Stimulated activated CD8-positive, alpha-beta memory T cell treated with anti-CD3 and anti-CD28 coated beads, Interleukin-4, amount 100 ng/mL, for 1 hour (primary cell): Measurements from ENCODE around the gene ITPRIPL2.

ENCODE experiments used
- DNase-seq, 2 donors: peaks; one replicate each; pipeline ENCODE4 v3.0.0-alpha.2; 2020; ENCODE audit warnings: low read depth in 2 of 2, low spot score in 1 of 2

Gene ITPRIPL2

DNA sequence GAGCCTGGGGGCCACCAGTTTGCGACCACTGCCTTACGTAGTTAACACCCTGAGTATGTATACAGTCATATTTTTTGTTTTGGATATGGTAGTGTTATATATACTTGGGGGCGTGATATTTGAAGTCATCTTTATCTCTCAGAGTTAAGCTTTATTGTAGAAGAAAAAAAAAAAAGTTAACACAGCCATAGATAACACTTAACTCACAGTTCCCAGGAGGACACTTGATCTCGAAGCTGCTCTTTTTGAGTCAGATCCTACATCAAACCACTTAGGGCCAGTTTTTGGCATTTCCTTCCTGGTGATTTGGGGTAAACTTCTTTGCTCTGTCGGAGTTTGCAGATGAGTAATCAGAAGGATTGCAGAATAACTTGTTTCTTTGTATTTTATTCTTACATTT is 5.8 kb downstream of the ITPRIPL2 start:
- no peak for DNase-seq

DNA sequence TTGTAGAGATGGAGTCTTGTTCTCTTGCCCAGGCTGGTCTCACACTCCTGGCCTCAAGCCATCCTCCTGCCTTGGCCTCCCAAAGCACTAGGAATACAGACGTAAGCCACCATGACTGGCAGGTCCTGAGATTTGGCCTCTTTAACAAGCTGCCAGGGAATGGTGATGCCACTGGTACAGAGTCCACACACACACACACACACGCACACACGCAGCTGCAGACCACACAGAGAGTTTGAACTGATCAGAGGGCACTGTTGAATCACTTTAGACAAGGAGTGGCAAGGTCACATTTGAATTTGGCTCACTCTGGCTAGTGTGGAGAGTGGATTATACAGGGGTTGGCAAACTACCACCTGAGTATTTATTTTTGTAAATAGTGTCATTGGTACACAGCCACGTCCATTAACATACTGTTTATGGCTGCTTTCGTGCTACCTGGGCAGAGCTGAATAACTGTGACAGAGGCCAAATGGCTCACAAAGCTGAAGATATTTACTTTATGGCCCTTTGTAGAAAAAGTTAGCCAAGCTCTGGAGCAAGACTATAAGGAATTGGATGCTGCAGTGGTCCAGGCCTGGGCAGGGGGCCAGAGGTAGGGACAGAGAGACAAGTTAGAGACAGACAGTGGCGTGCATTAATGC is 9.9 kb downstream of the ITPRIPL2 start:
- DNase-seq: no peak

GRCh38 chr16:19126300-19126699 is 12.5 kb downstream of the ITPRIPL2 start:
- no peak for DNase-seq

DNA sequence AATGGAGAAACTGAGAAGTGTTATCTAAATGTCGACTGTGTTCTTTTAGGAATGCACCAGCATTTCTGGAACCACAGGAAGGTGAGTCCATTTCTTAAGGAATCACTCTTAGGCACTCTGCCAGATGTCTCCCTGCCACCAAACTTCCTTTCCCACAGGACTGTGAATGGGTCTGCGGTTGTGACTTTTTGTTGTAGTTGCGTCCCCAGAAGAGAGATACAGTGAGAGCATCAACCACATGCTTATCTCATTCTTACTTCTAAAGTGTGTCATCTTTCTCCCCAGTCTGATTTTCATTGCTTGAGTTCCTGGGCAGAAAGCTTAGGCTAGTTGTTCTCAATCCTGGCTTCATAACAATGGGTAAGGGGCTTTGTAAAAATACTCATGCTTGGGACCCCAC is 13.4 kb downstream of the ITPRIPL2 start:
- DNase-seq: no peak

GRCh38 chr16:19127674-19128131 is 13.9 kb downstream of the ITPRIPL2 start:
- DNase-seq: no peak

DNA sequence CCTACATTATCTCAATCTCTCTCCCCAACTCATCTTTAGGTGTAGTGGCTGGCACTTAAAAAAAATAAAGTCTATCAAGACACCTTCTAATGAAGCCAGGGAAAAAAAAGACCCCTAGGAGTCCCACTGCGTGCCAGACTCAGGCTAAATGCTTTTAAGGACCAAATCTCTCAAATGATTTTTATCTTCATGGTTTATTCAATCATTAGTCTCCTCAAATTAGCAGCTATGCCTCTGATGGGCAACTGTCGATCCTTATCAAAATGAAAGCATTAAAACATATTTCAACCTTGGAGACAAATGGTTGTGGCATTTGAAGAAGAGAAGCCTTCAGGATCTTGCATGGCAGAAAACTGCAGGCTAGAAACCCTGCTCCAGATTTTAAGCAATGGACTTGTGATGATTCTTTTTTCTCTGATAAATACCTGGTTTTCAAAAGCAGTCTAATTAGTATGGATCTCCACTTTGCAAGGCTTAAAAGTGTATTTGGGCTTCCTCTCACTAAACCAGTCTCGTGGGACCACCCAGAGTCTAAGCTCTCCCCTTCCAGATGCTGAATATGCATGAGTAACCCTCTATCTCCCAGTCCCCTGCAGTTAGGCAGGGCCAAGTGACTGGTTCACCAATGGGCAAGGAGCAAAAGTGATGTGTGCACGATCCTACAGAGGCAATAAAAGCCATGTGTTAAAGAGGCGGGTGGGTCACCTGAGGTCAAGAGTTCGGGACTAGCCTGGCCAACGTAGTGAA is 14.9 kb downstream of the ITPRIPL2 start:
- no peak for DNase-seq

DNA sequence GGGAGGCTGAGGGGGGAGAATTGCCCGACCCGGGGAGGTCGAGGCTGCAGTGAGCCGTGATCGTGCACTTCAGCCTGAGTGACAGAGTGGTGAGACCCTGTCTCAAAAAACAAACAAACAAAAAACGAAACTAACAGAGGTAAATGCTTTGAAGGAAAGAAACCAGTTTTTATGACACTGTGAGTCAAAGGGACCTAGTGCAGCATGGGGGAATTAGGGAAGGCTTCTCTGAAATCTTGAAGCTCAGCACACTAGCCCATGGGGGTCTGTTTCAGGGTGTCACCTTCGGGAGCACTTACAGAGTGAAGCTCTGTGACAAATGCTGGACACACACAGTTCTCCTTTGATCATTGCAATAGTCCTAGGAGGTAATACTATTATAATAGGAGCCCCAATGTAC is 16.6 kb downstream of the ITPRIPL2 start:
- no peak for DNase-seq

- no peak for DNase-seq
Measured at GRCh38 chr16:19130852-19131824, 17.4 kb downstream of the ITPRIPL2 start.

DNA sequence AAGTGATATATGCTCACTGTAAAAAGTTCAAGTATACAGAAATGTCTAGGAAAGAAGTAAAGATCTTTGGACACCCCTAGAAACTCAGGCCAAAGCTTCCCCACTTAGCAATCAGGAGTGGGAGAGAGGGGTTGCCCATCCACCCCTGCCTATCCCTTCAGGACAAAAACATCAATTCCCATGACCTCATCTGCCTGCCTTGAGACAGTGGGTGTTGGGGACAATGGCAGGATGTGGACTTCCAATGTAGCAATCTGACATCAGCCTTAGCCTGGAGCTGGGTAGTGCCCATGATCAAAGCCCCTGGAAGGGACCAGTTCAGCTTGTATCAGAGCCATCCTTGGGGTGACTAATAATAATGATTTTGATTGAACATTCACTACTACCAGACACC is 18.1 kb downstream of the ITPRIPL2 start:
- no peak for DNase-seq

GRCh38 chr16:19132255-19132654 is 18.5 kb downstream of the ITPRIPL2 start:
- no peak for DNase-seq

GRCh38 chr16:19132898-19133297 is 19.1 kb downstream of the ITPRIPL2 start:
- no peak for DNase-seq

- no peak for DNase-seq
Measured at GRCh38 chr16:19133600-19133999, 19.8 kb downstream of the ITPRIPL2 start.

- DNase-seq: no peak
Measured at GRCh38 chr16:19135201-19135842, 21.6 kb downstream of the ITPRIPL2 start.

DNA sequence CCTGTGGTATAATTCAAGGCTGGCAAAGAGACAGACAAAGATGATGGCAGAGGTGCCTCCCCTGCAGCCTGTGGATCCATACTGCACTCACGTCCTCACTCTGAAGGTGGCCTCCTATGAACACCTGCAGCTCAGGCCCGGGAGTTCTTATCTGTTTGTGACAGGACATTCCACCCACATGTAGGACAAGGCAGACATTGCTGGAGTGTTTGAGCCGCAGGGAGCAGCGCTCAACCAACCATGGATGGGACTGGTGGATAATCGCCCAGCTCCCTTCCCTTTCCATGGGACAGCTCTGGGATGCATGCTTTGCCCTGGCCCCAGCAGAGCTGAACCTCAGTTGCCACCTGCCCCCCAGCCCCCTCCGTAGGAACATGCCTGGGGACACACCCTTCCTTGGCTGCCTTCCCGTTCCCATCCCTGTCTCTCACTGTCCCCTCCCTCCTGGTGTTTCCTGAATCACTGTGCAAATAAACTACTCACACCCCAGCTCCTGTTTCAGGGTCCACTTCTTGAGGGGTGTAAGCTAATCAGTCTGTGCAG is 22.2 kb downstream of the ITPRIPL2 start:
- DNase-seq: no peak

DNA sequence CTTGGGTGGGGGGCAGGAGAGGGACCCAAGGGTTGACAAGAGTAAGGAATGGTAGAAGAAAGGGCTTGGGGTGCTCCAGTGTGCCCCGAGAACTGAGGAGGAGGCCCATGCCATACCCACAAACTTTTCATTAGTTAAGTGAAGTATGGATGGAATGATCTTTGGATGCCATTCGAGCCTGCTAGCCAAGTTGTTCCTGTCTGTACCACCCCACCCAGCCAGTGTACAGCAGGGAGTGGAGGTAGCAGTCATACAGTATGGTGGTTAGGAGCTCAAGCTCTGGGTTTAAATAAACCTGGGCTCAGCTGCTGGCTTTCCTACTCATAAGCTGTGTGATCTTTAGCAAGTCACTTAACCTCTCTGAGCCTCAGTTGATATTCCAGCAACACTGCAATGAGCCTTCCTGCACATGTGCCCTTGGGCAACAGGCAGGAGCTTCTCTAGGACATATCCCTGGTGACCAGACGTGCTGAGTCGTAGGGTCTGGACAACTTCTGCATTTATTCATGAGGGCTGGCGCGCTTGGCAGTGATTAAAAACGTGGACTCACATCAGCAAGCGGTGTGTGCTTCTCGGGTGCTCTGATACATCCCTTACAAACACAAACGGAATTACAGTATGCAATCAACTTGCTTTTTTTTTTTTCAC is 22.9 kb downstream of the ITPRIPL2 start:
- DNase-seq: no peak

DNA sequence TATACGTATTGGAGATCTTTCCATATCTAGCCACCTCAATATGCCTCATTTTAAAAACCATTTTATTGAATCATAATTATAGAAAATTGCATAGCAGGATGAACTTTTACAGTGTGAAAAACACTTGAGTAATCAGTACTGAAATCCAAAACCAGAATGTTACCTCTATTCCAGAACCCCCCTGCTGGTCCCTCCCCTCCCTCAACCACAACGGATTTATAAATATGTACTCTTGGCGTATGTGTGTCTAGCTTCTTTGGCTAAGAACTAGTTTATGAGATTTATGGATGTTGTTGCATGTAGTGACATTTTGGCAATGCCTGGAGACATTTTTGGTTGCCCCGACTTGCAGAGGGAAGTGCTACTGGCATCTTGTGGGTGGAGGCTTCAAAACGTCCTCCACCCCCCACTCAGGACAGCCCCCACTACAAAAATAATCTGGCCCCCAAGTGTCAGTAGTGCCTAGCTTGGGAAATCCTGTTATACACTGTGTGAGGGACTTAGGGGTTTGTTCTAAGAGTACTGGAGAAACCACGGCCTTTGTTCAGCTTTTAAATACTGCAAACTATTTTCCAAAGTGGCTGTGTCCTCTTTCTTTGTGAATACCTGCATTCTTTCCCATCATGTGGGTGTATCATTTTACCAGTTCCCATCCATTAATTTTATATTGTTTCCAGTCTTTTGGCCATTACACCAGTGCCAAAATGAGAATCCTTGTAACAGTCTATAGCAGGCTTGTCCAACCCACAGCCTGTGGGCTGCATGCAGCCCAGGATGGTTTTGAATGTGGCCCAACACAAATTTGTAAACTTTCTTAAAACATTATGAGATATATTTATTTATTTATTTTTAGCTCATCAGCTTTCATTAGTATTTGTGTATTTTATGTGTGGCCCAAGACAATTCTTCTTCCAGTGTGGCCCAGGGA is 23.7 kb downstream of the ITPRIPL2 start:
- no peak for DNase-seq

GRCh38 chr16:19138601-19139000 is 24.8 kb downstream of the ITPRIPL2 start:
- DNase-seq: no peak

DNA sequence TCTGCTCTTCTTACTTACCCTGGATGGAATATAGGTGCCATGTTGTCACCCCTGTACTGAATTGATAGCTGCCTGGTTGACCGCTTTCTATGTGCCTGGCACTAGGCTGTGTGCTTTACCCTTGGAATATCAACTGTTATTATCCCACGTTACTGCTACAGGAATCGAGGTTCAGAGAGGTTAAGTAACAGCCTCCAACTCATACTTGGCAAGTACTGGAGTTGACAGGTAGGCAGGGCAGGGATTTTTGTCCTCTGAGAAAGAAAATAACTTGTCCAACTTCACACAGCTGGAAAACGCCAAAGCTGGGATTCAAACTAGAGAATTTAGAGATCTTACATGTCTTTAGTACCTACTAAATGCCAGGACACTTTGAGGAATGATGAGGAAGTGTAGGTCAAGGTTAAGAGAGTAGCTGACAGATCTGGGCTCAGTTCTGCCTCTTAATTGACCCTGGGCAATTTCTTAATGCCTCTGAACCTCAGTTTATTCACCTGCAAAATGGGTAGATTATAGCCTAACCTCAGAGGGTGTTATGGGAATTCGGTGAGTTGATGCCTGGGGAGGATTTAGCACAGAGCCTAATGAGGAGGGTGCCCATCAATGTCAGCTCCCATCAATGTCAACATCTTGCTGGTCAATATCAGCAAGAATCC is 25.8 kb downstream of the ITPRIPL2 start:
- DNase-seq: no peak

- DNase-seq: no peak
Measured at GRCh38 chr16:19140396-19140795, 26.6 kb downstream of the ITPRIPL2 start.
